Cardiac septum (tissue), 1 donor: ENCODE measurements around the gene EPHA5. TPM values are rescaled to one million over a fixed set of nuclear protein-coding genes. Genes with fewer than 3 reads are reported as not detected.

ENCODE experiments used
- DNase-seq: peaks from one replicate; pipeline ENCODE4 v3.0.0-alpha.2; 2020; ENCODE audit warnings: low spot score
- intact Hi-C: fragments of 100-400 bp; cut with DNase I; formaldehyde crosslinking; loops from one replicate; pipeline ENCODE4 v1.14.0; 2022
- total RNA-seq: library from RNA; stranded (reverse); fragmentation: NEBNext Ultra II Directional; extraction: Animal tissue kit (Norgen Biotek cat#: 25700); gene quantifications from one replicate; pipeline ENCODE4 v1.2.1, GENCODE V29; 2021
- donor health status: DM: no; HTN: no; CAD: no.

The EPHA5 gene
- total RNA-seq, 1 donor from 2014 or later: 0.22 TPM

GRCh38 chr4:65510976-65511375, 159.3 kb downstream of the EPHA5 start:
- DNase-seq: no peak
- intact Hi-C loops: no loop called here

GRCh38 chr4:65508168-65508567, 162.1 kb downstream of the EPHA5 start:
- intact Hi-C loops: no loop called here

DNA sequence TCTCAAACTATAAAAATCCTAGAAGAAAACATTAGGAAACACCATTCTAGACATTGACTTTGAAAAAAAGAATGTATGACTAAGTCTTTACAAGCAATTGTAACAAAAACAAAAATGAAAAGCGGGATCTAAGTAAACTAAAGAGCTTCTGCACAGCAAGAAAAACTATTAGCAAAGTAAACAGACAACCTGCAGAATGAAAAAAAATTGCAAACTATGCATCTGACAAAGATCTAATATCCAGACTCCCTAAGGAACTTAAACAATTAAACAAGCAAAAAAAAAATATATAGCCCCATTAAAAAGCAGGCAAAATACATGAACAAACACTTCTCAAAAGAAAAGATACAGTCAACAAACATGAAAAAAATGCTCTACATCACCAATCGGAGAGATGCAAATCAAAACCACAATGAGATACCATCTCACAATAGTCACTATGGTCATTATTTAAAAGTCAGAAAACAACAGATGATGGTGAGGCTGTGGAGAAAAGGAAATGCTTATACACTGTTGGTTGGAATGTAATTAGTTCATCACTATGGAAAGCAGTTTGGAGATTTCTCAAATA, 168.1 kb downstream of the EPHA5 start:
- no peak for DNase-seq
- intact Hi-C loops: no loop called here

More at GRCh38 chr4:65508168-65508567, 162.1 kb downstream of the EPHA5 start:
- no peak for DNase-seq

DNA sequence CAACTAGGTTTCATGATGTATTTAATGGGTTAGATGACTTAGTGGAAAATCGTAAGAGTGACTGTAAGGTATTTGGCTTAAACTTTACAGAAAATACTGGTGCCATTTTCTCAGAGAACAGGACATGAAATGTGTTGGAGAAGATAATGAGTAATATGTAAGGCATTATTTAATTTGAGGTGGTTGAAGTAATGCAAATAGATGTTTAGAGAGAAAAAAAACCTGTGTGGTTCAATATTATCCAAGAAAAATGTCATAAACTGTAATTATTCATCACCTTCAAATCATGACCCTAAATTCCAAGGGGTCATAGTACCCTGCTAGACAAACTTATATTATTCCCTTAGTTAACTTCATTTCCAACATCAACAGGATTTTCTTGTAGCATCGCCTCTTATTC, 171.7 kb downstream of the EPHA5 start:
- DNase-seq: no peak

GRCh38 chr4:65495439-65495838, 174.8 kb downstream of the EPHA5 start:
- DNase-seq: no peak
- intact Hi-C loops: no loop called here

More for the DNA sequence above, 171.7 kb downstream of the EPHA5 start:
- intact Hi-C loops: no loop called here

DNA sequence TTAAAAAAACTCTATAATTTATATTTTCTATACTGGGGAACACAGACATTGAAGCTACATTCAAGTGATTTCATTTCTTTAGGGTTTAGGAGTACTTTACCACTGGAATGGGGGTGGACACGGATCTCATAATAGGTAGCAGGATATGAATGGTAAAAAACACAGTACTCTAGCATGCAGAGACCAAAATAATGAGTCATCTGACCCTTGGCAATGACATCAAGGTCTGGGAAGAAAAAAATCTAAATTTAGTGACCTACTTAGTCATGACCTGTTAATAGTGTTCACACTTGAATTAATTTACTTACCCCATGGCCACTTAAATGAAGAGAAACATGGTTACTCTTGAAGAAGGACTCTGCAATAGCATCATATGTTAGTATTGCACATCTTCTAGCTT, 187.9 kb downstream of the EPHA5 start:
- intact Hi-C loops: no loop called here
- DNase-seq: no peak

DNA sequence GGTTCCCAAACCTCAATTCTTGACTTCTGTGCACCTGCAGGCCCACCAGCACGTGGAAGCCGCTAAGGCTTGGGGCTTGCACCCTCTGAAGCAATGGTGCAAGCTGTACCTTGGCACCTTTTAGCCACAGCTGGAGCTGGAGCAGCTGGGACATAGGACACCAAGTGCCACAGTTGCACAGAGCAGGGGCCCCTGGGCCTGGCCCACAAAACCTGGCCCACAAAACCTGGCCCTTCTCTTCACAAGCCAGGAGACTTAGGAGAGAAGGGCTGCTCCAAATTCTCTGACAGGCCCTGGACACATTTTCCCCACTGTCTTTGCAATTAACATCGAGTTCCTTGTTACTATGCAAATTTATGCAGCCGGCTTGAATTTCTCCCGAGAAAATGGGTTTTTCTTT, 197.8 kb downstream of the EPHA5 start:
- intact Hi-C loops: no loop called here
- DNase-seq: no peak

- DNase-seq: no peak
- intact Hi-C loops: no loop called here
Observed at GRCh38 chr4:65467068-65467680, 203.1 kb downstream of the EPHA5 start.

- no peak for DNase-seq
- intact Hi-C loops: no loop called here
Observed at GRCh38 chr4:65461781-65462180, 208.5 kb downstream of the EPHA5 start.

DNA sequence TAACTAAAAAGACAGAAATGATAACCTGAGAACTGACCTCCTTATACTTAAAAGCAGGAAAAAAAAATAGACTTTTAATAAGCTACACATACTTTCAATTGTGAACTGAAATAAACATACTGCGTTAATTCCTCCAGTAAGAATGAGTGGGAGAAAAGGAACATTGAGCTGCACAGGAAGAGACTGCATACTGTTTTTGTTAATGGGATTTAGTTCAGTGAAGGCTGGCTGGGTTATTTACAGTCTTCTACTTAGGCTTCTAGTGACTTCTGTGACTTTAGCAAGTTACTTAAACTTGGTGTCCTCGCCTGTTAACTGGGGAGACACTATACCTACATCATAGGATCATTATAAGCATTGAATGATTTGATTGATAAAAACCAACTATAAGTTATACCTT, 213.3 kb downstream of the EPHA5 start:
- no peak for DNase-seq
- intact Hi-C loops: no loop called here

DNA sequence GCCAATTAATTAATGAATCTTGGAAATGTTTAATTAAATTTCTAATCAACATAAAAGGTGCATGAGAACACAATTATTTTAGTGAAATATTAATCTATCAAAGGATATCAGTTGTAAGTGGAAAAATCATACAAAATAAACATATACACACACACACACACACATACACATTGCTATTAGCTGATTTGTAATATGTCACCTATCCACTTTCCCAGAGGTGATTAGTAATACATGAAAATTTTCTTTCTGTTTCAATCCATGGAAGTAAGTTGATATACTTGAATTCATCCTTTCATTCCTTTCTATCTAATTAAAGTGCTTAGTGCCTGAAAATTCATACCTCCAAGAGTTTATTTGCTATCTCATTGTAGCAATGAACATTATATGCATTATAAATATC, 213.7 kb downstream of the EPHA5 start:
- intact Hi-C loops: no loop called here
- no peak for DNase-seq

DNA sequence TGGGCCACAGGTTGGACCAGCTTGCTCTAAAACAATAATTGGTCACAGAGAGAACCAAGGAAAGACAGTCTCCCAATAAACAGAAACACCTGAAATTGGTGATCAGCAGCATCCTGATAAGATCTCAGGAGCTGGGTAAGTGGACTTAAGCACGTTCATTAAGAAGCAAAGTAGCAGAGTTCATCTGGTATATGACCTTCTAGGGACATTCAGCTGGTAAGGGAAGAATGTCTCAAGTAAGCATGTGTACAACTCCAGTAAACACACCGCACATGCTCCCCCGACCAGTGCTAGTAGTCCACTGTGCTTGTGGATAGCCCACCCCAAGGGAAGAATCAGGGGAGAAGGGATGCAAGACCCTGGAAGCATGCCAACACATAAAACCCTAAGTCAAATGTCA, 216.9 kb downstream of the EPHA5 start:
- intact Hi-C loops: no loop called here
- no peak for DNase-seq

GRCh38 chr4:65450899-65451298, 219.4 kb downstream of the EPHA5 start:
- DNase-seq: no peak
- intact Hi-C loops: no loop called here

DNA sequence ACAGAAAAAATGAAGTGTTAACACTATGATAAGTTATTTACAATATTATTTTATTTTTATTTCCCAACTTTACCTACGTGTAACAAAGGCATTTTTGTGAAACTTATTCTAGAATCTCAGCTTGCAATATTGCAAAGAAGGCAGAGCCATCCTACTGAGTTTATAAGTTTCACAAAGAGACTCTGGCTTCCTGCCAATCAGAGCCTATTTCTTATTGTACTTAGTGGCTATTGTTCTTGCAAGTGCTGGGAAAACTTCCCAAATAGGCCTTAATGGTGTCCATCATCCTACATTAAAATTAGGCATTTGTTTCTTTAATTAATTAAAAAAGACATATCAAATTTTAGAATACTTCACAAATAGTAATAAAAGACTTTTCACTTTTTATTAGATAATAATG, 233.2 kb downstream of the EPHA5 start:
- DNase-seq: no peak
- intact Hi-C loops: no loop called here

- intact Hi-C loops: no loop called here
- no peak for DNase-seq
Observed at GRCh38 chr4:65422109-65422508, 248.2 kb downstream of the EPHA5 start.

DNA sequence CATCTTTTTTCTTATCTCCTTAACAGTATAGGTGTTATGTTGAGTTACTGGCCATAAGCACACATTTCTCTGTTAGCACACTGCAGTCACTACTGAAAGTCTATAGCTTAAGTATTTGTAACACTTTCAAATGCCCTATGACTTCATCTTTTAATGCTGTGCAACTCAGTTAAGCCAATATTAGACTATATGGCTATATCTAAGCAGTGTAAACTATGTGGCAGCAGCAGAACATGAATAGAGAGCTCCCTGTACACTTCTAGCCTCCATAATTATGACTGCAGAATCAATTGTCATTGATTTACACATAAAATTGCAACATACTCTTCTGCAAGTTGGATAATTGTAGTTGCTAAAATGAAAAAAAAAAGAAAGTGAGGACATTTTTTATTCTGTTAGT, 250.3 kb downstream of the EPHA5 start:
- intact Hi-C loops: no loop called here

GRCh38 chr4:65416891-65417290, 253.4 kb downstream of the EPHA5 start:
- intact Hi-C loops: no loop called here
- no peak for DNase-seq

More for the DNA sequence above, 250.3 kb downstream of the EPHA5 start:
- DNase-seq: no peak

DNA sequence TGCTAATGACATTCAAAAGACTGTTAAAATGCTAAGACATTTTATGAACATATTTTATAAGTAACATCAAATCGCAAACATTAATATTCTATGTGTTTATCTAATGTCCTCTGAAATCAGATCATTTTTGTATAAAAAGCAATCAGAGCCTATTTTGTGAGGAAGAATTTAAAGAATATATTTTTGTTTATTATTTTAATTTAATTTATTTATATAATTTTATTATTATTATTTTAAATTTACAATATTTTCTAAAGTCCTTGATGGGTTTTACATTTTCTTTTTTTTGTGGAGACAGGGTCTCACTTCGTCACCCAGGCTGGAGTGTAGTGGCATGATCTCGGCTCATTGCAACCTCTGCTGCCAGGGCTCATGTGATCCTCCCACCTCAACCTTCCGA, 262.8 kb downstream of the EPHA5 start:
- intact Hi-C loops: no loop called here
- DNase-seq: no peak

DNA sequence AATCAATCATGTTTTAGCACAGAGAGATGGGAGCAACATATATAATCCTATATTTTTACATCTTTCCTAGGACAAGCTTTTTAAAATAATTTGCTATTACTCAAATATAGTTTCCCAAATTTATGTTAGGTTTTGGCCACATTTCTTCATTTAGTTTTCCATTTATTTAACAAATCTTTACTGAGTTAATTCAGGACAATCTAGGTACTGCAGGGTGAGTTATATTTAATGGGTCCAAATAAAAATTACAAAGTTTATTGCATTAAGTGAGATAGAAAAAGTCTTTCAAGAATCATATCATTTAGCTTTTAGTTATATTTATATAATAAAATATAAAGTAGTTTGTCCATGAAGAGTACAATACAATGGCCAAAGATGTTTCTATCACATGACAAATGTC, 269.2 kb downstream of the EPHA5 start:
- DNase-seq: no peak
- intact Hi-C loops: no loop called here

GRCh38 chr4:65399084-65399483, 271.2 kb downstream of the EPHA5 start:
- intact Hi-C loops: no loop called here
- DNase-seq: no peak

- no peak for DNase-seq
- intact Hi-C loops: no loop called here
Observed at GRCh38 chr4:65393078-65393477, 277.2 kb downstream of the EPHA5 start.

GRCh38 chr4:65392488-65392887, 277.8 kb downstream of the EPHA5 start:
- intact Hi-C loops: no loop called here
- no peak for DNase-seq
